ENCODE results near the gene RRP1B.

Gene RRP1B

GRCh38 chr21:43739621-43740435, 80.5 kb downstream of the RRP1B start:
- Histone ChIP-seq H3K27ac (no peak overlapping the region), H3K36me3 (ENCODE audit: control insufficient read depth, insufficient read depth, low read length) (no peaks in the 10 kb centered on the region), H2AFZ (no peak overlapping the region), H3K27me3 (ENCODE audit: control insufficient read depth, insufficient read depth, low read length) (no peaks in the 10 kb centered on the region), H3K9me3 (ENCODE audit: control insufficient read depth, low read length) (no peaks in the 10 kb centered on the region), H3K79me2 (no peaks in the 10 kb centered on the region), H3K9ac (no peak overlapping the region), H3K4me1 (no peaks in the 10 kb centered on the region), H3K4me2 (ENCODE audit: low read length) (no peak overlapping the region), H3K4me3 (ENCODE audit: low read depth, low read length) (no peak overlapping the region)
- TF ChIP-seq CTCF (IDR thresholded peaks at IDR 0.05) = no peak

GRCh38 chr21:43740497-43741156, 81.3 kb downstream of the RRP1B start:
- no peaks in the 10 kb centered on the region for H3K4me1 ChIP-seq
- no peak overlapping the region for H3K4me2 ChIP-seq (ENCODE audit: low read length)
- H3K79me2 ChIP-seq = no peaks in the 10 kb centered on the region
- H2AFZ ChIP-seq = peak overlapping the region; percentile 38
- no peak overlapping the region for H3K27ac ChIP-seq
- no peaks in the 10 kb centered on the region for H3K27me3 ChIP-seq (ENCODE audit: control insufficient read depth, insufficient read depth, low read length)
- H3K9ac ChIP-seq = no peak overlapping the region
- H3K4me3 ChIP-seq (ENCODE audit: low read depth, low read length) = no peak overlapping the region
- H3K9me3 ChIP-seq (ENCODE audit: control insufficient read depth, low read length) = no peaks in the 10 kb centered on the region
- TF ChIP-seq CTCF (IDR thresholded peaks at IDR 0.05) = no peak
- no peaks in the 10 kb centered on the region for H3K36me3 ChIP-seq (ENCODE audit: control insufficient read depth, insufficient read depth, low read length)

GRCh38 chr21:43741423-43742096, 82.2 kb downstream of the RRP1B start:
- TF ChIP-seq CTCF (IDR thresholded peaks at IDR 0.05) = no peak
- H3K9me3 ChIP-seq (ENCODE audit: control insufficient read depth, low read length) = no peaks in the 10 kb centered on the region
- no peak overlapping the region for H2AFZ ChIP-seq
- no peaks in the 10 kb centered on the region for H3K79me2 ChIP-seq
- H3K27ac ChIP-seq = no peak overlapping the region
- H3K4me1 ChIP-seq = no peaks in the 10 kb centered on the region
- H3K4me2 ChIP-seq (ENCODE audit: low read length) = no peak overlapping the region
- no peak overlapping the region for H3K9ac ChIP-seq
- no peaks in the 10 kb centered on the region for H3K27me3 ChIP-seq (ENCODE audit: control insufficient read depth, insufficient read depth, low read length)
- H3K36me3 ChIP-seq (ENCODE audit: control insufficient read depth, insufficient read depth, low read length) = no peaks in the 10 kb centered on the region
- no peak overlapping the region for H3K4me3 ChIP-seq (ENCODE audit: low read depth, low read length)

GRCh38 chr21:43743947-43744346, 84.6 kb downstream of the RRP1B start:
- Histone ChIP-seq H2AFZ (no peak overlapping the region), H3K27ac (no peak overlapping the region), H3K79me2 (no peaks in the 10 kb centered on the region), H3K9me3 (ENCODE audit: control insufficient read depth, low read length) (no peaks in the 10 kb centered on the region), H3K4me2 (ENCODE audit: low read length) (no peak overlapping the region), H3K4me3 (ENCODE audit: low read depth, low read length) (no peak overlapping the region), H3K27me3 (ENCODE audit: control insufficient read depth, insufficient read depth, low read length) (no peaks in the 10 kb centered on the region), H3K9ac (no peak overlapping the region), H3K4me1 (no peaks in the 10 kb centered on the region), H3K36me3 (ENCODE audit: control insufficient read depth, insufficient read depth, low read length) (no peaks in the 10 kb centered on the region)
- TF ChIP-seq CTCF (IDR thresholded peaks at IDR 0.05) = no peak

Data from parathyroid adenoma (tissue), 2 donors.